ENCODE data around the gene TAS2R1.

Gene TAS2R1

GRCh38 chr5:9582406-9582805, 47.7 kb downstream of the TAS2R1 start:
- no peak for DNase-seq

Data from inflammatory macrophage (primary cell).